Ureter (tissue), 1 donor: ENCODE data around the gene ZBTB24. TPM values are rescaled to one million over a fixed set of nuclear protein-coding genes. Genes with fewer than 3 reads are reported as not detected.

ENCODE experiments used
- DNase-seq: peaks from one replicate; pipeline ENCODE4 v3.0.0-alpha.2; 2020; ENCODE audit warnings: low spot score
- total RNA-seq: library from RNA; stranded (reverse); gene quantifications from one replicate; pipeline ENCODE4 v1.2.4, GENCODE V29; 2023
- donor health status: DM: yes; HTN: yes; CAD: no.

The ZBTB24 gene
- total RNA-seq, 1 donor from 2014 or later = 13.3 TPM

GRCh38 chr6:109498936-109499335, 15.9 kb upstream of the ZBTB24 start:
- no peak for DNase-seq

- DNase-seq = no peak
These were observed 15.0 kb upstream of the ZBTB24 start for GRCh38 chr6:109498052-109498451.

- no peak for DNase-seq
These were observed 13.2 kb upstream of the ZBTB24 start for GRCh38 chr6:109496036-109496772.

- DNase-seq = no peak
These were observed 10.8 kb upstream of the ZBTB24 start for GRCh38 chr6:109493865-109494264.

GRCh38 chr6:109491207-109491938, 8.4 kb upstream of the ZBTB24 start:
- DNase-seq = no peak

- DNase-seq = no peak
These were observed 7.7 kb upstream of the ZBTB24 start for GRCh38 chr6:109490713-109491112.

GRCh38 chr6:109488001-109488400, 5.0 kb upstream of the ZBTB24 start:
- DNase-seq = no peak

GRCh38 chr6:109486068-109486467, 3.0 kb upstream of the ZBTB24 start:
- no peak for DNase-seq

GRCh38 chr6:109485266-109485935, 2.4 kb upstream of the ZBTB24 start:
- no peak for DNase-seq

GRCh38 chr6:109484122-109484521, 1.1 kb upstream of the ZBTB24 start:
- no peak for DNase-seq

- no peak for DNase-seq
These were observed 677 bp upstream of the ZBTB24 start for GRCh38 chr6:109483735-109484057.

GRCh38 chr6:109480993-109481480, 2.0 kb downstream of the ZBTB24 start:
- DNase-seq = no peak

- no peak for DNase-seq
These were observed 4.0 kb downstream of the ZBTB24 start for GRCh38 chr6:109478841-109479624.

GRCh38 chr6:109478222-109478805, 4.7 kb downstream of the ZBTB24 start:
- DNase-seq = no peak

- DNase-seq = no peak
These were observed 5.3 kb downstream of the ZBTB24 start for GRCh38 chr6:109477725-109478124.

- DNase-seq = no peak
These were observed 5.8 kb downstream of the ZBTB24 start for GRCh38 chr6:109477184-109477583.

- no peak for DNase-seq
These were observed 7.4 kb downstream of the ZBTB24 start for GRCh38 chr6:109475625-109476024.

GRCh38 chr6:109474995-109475394, 8.0 kb downstream of the ZBTB24 start:
- no peak for DNase-seq

- DNase-seq = no peak
These were observed 9.9 kb downstream of the ZBTB24 start for GRCh38 chr6:109473120-109473519.

- no peak for DNase-seq
These were observed 10.7 kb downstream of the ZBTB24 start for GRCh38 chr6:109472132-109472995.
